Ishikawa (cell line): Measurements from ENCODE around the gene KLHDC8A.

ENCODE experiments used
- CREB1 ChIP-seq: IDR thresholded peaks from 2 replicates; pipeline ENCODE4 v1.6.1; 2012; ENCODE audit warnings: low read depth
- EP300 ChIP-seq: IDR thresholded peaks from 2 replicates; pipeline ENCODE4 v1.6.1; 2012; ENCODE audit warnings: borderline replicate concordance
- FOXM1 ChIP-seq: IDR thresholded peaks from 2 replicates; pipeline ENCODE4 v1.6.1; 2012; ENCODE audit warnings: low read depth, borderline replicate concordance
- NFIC ChIP-seq: IDR thresholded peaks from 2 replicates; pipeline ENCODE4 v1.6.1; 2012
- RAD21 ChIP-seq: IDR thresholded peaks from 2 replicates; pipeline ENCODE4 v1.6.1; 2012; ENCODE audit warnings: low read depth
- TAF1 ChIP-seq: IDR thresholded peaks from 2 replicates; pipeline ENCODE4 v1.6.1; 2012; ENCODE audit warnings: low read depth, mild to moderate bottlenecking
- YY1 ChIP-seq: IDR thresholded peaks from 2 replicates; pipeline ENCODE4 v1.6.1; 2012; ENCODE audit warnings: low read depth
- ZBTB7A ChIP-seq: IDR thresholded peaks from 2 replicates; pipeline ENCODE4 v1.6.1; 2012; ENCODE audit warnings: low read depth
- TF ChIP-seq, protein P1 (sequence below): IDR thresholded peaks from 2 replicates; pipeline ENCODE4 v1.6.1; 2012
- TF ChIP-seq, protein P2 (sequence below): IDR thresholded peaks from 2 replicates; pipeline ENCODE4 v1.6.1; 2012
- TF ChIP-seq, protein P3 (sequence below): IDR thresholded peaks from 2 replicates; pipeline ENCODE4 v1.6.1; 2012; ENCODE audit warnings: low read depth, mild to moderate bottlenecking

DNA sequence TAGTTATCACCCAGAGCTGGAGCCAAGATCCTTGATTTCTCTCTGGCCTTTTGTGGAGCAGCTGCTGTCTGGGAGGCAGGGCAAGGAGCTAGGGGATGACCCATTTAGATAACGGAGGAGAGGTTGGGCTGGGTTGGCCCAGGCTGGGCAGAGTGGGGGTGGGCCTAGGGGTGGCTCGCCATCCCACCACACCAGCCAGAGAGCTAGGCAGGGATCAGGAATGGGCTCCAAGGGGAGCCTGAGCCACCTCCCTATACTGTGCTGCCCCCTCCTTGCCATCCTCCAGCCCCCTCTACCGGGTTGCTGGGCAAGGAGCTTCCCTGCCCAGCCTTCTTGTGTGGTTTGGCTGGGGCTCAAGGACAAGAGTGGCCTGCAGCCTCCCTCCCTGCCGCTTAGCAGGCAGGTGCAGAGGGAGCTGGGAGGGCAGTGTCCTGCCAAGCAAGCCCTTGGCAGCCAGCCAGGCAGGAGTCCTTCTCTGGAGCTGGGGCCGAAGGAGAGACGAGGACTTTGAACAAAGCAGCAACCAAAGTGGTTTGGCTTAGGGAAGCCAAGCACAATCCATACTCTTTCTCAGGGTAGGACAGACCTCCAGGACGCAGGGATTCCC is 39.3 kb downstream of the KLHDC8A start:
- peak; percentile 81 for TF ChIP-seq EP300
- no peak for TF ChIP-seq ZBTB7A
- TF ChIP-seq YY1, result no peak
- peak; percentile 97 for TF ChIP-seq NFIC
- peak; percentile 16; the same call in 1 of the 2 replicates for TF ChIP-seq RAD21
- TF ChIP-seq CREB1, result no peak
- TF ChIP-seq, protein P1, sequence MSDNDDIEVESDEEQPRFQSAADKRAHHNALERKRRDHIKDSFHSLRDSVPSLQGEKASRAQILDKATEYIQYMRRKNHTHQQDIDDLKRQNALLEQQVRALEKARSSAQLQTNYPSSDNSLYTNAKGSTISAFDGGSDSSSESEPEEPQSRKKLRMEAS, result peak; percentile 78; the same call in 1 of the 2 replicates
- TF ChIP-seq, protein P2, sequence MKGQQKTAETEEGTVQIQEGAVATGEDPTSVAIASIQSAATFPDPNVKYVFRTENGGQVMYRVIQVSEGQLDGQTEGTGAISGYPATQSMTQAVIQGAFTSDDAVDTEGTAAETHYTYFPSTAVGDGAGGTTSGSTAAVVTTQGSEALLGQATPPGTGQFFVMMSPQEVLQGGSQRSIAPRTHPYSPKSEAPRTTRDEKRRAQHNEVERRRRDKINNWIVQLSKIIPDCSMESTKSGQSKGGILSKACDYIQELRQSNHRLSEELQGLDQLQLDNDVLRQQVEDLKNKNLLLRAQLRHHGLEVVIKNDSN, result no peak; the same call in 1 of the 2 replicates
- TF ChIP-seq FOXM1, result no peak
- no peak for TF ChIP-seq TAF1
- TF ChIP-seq, protein P3, sequence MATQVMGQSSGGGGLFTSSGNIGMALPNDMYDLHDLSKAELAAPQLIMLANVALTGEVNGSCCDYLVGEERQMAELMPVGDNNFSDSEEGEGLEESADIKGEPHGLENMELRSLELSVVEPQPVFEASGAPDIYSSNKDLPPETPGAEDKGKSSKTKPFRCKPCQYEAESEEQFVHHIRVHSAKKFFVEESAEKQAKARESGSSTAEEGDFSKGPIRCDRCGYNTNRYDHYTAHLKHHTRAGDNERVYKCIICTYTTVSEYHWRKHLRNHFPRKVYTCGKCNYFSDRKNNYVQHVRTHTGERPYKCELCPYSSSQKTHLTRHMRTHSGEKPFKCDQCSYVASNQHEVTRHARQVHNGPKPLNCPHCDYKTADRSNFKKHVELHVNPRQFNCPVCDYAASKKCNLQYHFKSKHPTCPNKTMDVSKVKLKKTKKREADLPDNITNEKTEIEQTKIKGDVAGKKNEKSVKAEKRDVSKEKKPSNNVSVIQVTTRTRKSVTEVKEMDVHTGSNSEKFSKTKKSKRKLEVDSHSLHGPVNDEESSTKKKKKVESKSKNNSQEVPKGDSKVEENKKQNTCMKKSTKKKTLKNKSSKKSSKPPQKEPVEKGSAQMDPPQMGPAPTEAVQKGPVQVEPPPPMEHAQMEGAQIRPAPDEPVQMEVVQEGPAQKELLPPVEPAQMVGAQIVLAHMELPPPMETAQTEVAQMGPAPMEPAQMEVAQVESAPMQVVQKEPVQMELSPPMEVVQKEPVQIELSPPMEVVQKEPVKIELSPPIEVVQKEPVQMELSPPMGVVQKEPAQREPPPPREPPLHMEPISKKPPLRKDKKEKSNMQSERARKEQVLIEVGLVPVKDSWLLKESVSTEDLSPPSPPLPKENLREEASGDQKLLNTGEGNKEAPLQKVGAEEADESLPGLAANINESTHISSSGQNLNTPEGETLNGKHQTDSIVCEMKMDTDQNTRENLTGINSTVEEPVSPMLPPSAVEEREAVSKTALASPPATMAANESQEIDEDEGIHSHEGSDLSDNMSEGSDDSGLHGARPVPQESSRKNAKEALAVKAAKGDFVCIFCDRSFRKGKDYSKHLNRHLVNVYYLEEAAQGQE, result no peak
